ENCODE measurements around the gene SPPL3. TPM values are rescaled to one million over a fixed set of nuclear protein-coding genes. Genes with fewer than 3 reads are reported as not detected.

Gene SPPL3
- total and polyA plus RNA-seq, 2 experiments from 2014 or later: 10.9 to 27.8 TPM

- TF ChIP-seq ZNF462 (CRISPR knock-in tag; IDR thresholded peaks at IDR 0.05) (no peak), JUNB (IDR thresholded peaks at IDR 0.05; ENCODE audit: unreplicated experiment) (no peak), ZNF331 (CRISPR knock-in tag; IDR thresholded peaks at IDR 0.05; ENCODE audit: low read depth) (no peak), ETS1 (IDR thresholded peaks at IDR 0.05) (no peak)
Measured at GRCh38 chr12:120724720-120725119, 179.4 kb downstream of the SPPL3 start (continued).

- Mint-ChIP-seq H3K27ac (no peak overlapping the region), H3K27me3 (ENCODE audit: insufficient read depth, low read depth, poor library complexity) (peaks cover 5% of the 10 kb centered on the region), H3K4me3 (no peak overlapping the region), H3K9me3 (no peaks in the 10 kb centered on the region), H3K4me1 (peaks cover 15% of the 10 kb centered on the region), H3K36me3 (ENCODE audit: low read depth) (peaks cover 62% of the 10 kb centered on the region)
- no peak for ATAC-seq
- Histone ChIP-seq H2AFZ (no peak overlapping the region), H3K4me2 (no peak overlapping the region), H3K27me3 (ENCODE audit: insufficient read depth) (no peaks in the 10 kb centered on the region), H3K4me1 (ENCODE audit: insufficient read depth) (peaks cover 11% of the 10 kb centered on the region), H3K4me3 (no peak overlapping the region), H4K20me1 (replicated peaks; ENCODE audit: insufficient read depth) (peaks cover 29% of the 10 kb centered on the region), H3K79me2 (replicated peaks; ENCODE audit: insufficient read depth) (no peaks in the 10 kb centered on the region; the same call in 1 of the 2 replicates), H3K27ac (ENCODE audit: low read depth) (no peak overlapping the region), H3F3A (replicated peaks; ENCODE audit: low read depth) (peaks cover 20% of the 10 kb centered on the region), H3K9me2 (ENCODE audit: insufficient read depth) (no peaks in the 10 kb centered on the region), H3K36me3 (ENCODE audit: insufficient read depth) (peaks cover 36% of the 10 kb centered on the region)
- DNase-seq (ENCODE audit: low spot score): no peak
- TF ChIP-seq CTCF (conservative IDR thresholded peaks at IDR 0.05; ENCODE audit: low read depth in 2 of 2) (no peak), EZH2phosphoT487 (IDR thresholded peaks at IDR 0.05; ENCODE audit: unreplicated experiment) (no peak), ZNF331 (CRISPR knock-in tag; IDR thresholded peaks at IDR 0.05; ENCODE audit: low read depth) (no peak), ZNF114 (CRISPR knock-in tag; IDR thresholded peaks at IDR 0.05) (no peak)
Measured at GRCh38 chr12:120722784-120723183, 181.4 kb downstream of the SPPL3 start.

Data from GM23338 (cell line).